GM19238 (cell line): Measurements from ENCODE around the gene MTHFSD.

Experiments
- DNase-seq: peaks from one replicate; pipeline ENCODE4 v3.0.0; 2011; ENCODE audit warnings: low spot score; ENCODE audit not compliant: insufficient read length

The MTHFSD gene

DNA sequence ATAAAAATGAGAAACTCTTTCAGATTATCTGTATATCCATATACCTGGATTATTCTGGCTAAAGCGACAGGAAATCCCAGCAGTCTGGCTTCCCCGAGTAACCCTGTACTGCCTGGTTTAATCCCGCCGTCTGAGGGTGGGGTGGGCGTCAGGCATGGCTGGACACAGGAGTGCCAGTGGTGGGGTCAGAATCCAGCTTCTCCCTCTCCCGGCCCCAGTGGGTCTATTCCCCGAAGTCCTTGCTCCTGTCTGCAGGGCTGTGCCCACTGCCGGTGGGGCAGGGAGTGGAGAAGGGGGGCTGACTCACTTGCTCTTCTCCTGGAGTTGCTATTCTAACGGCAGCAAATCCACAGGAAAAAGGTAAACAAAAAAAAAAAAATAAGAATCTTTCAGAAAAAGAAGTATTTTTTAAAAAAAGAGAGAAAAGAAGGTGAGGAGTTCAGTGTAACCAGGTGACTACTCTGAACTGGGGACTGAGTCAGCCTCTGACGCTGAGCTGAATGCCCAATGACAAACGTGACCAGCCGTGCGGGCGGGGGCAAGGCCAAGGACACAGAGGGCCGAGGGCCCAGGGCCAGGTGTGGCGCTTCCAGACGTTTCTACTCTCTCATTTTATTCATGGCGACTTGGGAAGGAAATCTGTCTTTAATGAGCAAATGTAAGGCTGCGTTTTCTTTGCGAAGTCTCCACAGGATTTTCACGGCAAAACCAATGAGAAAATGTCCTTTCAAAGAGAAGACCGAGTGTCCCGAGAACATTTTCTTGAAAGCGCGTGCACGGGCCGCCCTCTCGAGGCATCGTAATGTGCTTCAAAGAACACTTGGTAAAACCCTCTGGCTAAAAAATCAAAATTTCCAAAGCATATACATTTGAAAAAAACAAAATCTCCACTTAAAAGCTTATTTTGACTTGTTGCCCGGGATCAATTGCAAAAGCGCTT lies 24.5 kb downstream of the MTHFSD start:
- no peak for DNase-seq

DNA sequence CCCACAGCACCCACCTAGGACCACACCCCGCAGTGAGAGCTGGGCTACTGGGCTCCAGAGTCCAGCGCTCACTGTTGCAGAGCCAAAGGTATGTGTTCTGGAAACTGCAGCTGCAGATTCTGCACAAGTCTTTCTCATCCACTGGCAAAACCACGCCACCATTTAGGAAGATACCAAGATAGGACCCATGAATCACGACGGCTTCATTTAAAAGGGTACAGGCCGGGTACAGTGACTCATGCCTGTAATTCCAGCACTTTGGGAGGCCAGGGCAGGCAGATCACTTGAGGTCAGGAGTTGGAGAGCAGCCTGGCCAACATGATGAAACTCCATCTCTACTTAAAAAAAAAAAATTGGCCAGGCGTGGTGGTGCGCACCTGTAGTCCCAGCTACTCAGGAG lies 25.9 kb downstream of the MTHFSD start:
- no peak for DNase-seq

DNA sequence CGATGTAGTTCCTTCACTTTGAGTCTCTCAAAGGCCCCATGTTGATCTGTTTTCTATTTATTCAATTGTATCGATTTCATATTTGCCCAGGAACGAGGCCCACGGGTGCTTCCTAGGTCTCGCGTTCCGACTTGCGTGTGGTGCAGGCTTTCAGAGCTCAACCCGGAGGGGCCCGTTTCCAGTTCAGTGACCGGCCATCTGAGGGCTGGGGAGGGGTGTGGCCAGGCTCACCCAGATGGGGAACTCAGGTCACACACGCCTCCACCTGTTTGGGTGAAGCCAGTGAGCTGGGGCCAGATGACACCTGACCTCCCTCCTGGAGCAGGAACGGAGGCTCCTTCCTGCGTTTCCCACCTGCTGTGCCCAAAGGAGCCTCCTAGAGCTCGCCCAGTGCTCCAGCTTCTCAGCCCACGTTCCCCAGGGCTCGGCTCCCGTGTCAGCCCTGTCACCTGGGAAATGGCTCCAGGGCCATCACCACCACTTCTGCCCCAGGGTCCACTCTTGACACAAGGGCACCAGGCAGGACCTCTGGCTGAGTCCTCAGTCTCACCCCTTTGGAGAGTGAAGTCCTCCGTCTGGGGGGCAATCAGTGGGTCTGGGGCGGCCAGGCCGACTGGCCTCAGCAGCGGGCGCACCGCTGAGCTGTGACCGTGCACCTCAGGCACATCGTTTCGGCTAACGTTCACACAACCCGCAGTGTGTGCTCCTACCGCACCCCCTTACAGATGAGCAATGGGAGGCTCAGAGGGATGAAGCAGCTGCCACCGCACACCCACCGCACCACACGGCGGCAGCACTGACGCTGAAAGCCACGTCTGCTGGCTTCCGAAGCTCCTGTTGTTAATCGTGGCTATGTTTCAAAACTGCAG lies 26.7 kb downstream of the MTHFSD start:
- DNase-seq = no peak

DNA sequence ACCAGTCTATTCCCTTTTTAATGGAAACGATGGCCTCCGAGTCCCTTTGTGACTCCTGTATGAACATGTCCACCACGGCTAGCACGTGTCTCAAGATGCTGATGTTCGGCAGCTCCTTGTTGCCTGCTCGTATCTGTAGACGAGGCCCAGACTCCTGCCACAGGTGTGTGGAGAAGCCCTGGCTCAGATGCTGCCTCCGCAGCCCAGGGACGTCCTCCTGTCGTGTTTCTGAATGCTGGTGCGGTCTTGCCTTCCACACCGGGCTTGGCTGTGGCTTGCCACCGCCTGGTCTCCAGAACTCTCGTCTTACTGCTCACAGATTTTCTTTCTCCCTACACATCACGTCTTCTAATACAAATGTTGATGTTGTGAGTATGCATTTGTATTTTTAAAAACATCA lies 27.7 kb downstream of the MTHFSD start:
- no peak for DNase-seq

DNA sequence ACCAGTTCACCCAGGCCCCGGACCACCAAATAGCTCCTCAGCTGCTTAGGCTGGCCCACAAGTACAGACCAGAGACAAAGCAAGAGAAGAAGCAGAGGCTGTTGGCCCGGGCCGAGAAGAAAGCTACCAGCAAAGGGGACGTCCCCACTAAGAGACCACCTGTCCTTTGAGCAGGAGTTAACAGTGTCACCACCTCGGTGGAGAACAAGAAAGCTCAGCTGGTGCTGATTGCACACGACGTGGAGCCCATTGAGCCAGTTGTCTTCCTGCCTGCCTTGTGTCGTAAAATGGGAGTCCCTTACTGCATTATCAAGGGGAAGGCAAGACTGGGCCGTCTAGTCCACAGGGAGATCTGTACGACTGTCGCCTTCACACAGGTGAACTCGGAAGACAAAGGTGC lies 29.3 kb downstream of the MTHFSD start:
- DNase-seq = no peak

DNA sequence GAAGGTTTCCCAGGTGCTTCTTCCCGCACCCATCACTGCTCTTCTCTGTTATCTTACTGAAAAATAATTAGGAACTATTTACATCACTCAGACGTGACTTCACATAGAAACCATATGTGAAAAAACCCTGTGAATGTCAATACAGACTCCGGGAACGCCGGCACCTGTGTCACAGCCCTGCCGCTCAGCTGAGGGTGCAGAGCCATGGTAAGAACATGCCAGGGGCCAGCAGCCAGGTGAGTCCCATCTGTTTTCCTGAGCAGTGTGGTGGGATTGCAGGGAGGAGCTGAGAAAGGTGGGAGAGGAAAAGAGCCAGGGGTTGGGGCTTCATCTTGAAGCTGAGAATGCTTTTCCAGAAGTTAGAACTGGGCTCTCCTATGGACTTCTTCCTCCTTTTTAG lies 31.0 kb downstream of the MTHFSD start:
- no peak for DNase-seq

DNA sequence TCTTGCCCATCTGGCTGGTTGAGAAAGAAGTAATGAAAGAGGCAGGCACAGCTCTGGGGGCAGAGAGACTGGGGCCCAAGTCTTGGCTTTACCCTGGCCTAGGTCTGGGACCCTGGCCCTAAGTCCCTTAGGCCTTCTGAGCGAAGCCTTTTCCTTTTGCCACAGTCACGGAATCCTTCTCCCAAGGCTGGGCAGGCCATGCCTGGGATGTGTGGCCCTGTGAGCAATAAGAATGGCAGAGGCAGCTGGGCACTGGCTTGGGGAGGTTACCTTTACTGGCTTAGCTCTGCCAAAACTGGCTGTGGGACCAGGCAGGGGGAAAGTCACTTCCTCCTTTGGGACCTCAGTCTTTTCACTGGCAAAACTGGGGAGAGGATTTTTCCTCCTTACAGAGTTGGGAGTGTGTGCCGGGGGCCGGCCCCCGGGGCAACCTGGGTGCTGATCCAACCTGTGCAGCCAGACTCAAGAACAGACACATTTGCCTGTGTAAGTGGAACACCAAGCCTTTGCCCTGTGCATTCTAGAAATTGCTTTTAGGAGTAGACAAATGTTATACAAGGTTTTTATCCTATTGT lies 31.8 kb downstream of the MTHFSD start:
- no peak for DNase-seq

GRCh38 chr16:86522634-86523033 lies 32.4 kb downstream of the MTHFSD start:
- no peak for DNase-seq

DNA sequence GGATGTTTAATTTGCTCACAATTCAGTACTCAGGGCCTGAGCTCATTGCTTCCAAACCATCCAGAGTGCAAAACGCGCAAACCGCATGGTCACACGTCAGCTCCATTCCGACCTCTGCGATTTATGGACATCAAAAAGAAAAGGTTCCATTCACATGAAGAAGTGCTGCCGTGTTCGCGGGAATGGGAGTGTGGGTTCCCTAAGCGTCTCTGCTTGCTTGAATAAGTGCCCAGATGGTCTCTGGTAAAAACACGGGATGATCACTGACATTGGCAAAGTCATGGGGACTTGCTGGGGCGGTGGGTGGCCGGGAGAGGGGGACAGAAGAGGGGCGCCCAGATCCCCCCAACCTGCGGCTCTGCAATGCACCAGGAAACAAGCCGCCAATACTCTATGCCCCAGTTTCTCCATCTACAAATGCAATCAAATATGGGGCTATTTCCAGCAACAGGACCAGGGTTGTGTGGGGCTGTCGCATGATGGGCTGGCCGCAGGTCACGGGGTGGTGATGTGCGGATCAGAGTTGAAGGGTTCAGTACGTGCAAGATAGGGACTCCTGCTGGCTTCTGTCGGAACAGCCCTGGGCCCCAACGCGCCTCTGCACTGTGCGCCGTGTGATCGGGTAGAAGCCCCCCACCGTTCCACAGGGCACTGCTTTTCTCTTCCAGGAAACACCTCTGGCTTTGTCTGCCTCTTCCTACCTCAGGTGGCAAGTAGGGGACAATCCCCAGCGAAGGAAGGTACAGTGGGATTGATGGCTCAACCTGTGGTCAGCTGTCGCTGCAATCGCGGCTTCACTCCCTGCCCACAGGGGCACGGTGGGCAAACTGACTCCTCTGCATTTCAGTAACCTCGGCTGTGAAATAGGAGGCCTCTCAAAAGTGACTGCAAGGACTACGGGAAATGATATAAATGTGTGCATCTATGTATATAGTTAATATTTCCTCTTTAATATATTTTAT lies 33.5 kb downstream of the MTHFSD start:
- DNase-seq = no peak

- DNase-seq = no peak
Observed at GRCh38 chr16:86520317-86521210, 34.5 kb downstream of the MTHFSD start.

DNA sequence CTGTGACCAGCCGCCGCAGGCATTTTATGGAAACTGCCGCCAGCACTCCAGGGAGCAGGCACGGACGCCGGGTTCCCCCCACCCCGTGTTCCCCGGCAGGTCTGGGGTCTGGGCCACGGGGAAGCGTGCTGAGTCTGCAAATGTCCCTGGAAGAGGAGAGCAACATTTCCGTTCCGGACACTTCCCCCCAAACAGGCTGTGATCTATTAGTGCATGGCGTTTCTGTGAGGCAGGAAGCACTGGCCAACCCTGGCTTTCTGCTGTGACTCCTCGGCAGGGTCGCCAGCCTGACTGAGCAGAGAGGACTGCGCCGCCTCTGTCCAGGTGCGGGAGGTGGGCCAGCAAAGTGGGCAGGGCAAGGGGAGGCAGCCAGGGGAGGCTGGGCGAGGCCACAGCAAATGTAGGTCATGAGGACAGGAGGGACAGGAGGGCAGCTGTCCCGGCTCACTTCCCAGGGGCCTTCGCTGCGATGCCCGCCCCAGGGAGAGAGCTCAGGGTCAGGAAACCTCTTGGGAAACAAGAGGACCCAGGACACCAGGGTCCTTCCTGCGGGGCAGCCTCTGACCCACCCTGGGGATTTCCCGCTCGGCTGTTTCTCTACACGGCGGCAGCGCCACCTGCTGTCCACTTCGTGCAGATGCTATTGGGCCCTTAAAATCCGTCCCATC lies 35.3 kb downstream of the MTHFSD start:
- peak; percentile 64 for DNase-seq

DNA sequence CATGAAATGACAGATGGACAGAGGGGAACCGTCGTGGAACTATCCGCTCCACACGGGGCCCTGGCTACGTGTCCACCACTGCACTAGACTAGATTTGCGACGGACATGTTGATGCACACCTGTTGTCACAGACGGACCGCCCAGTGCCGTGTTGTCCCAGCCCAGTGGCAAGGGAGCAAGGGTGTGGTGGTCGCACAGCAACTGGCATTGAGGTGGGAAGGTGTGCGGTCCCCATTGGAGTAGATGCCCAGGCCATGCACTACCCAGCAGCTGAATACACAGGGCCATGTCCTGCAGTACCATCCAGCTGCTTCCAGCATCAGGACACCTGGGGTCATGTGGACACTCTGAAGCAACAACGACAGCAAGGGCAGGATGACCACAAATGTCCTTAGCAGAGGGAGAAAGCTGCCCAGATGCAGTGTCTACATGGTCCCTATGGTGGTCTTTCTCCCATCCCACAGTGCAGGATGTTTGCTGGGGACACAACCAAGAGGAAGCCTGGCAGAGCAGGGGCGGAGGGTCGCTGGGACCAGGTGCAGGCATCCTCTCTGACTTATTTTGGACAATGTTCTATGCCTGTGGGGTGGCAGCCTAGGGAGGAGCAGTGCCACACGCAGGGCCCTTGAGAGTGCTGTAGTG lies 35.9 kb downstream of the MTHFSD start:
- no peak for DNase-seq

DNA sequence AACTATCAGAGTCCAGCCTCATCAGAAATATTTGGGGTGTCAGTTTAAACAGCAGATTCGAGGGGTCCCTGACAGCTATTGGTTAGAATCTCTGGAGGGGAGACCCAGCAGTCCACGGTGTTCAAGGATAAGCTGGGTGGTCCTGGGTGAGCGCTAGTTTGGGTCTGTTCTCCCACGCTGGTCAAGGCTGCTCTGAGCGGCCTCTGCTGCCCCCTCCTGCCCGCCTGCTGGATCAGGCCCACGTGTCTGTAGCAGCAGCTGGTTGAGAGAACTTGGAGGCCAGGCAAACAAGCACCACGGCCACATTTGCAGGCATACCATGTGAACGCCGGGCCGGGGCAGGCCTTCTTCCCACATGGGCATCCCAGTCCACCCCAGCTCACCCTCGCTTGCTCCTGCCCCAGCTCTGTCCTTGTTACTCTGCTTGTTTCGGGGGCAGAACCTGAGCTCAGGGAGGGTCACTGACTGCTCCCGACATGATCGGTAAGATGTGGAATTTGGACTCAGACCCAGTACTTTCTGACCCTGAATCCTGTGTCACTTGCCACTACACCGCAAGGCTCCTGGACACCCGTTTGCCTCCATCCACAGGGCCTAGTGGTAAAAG lies 37.3 kb downstream of the MTHFSD start:
- peak; percentile 48 for DNase-seq

DNA sequence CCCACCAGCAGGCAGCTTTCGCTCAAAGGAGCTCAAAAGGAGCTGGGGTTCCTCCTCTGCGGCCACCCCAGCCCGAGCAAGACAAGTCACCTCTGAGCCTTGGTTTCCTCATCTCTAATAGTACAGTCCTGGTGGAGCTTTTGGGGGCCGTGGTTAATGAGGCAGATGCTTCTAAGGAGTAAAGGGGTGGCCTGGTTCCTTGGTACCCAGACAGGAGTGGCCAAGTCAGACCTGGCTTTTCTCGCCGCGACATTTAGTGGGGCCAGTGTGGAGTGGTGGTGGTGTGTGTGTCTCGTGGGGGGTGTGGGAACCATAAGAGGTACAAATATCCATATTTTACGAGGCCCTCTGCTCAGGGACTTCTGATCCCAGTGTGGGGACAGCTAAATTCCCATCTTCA lies 38.0 kb downstream of the MTHFSD start:
- DNase-seq = no peak

- no peak for DNase-seq
Observed at GRCh38 chr16:86516623-86517003, 38.4 kb downstream of the MTHFSD start.

DNA sequence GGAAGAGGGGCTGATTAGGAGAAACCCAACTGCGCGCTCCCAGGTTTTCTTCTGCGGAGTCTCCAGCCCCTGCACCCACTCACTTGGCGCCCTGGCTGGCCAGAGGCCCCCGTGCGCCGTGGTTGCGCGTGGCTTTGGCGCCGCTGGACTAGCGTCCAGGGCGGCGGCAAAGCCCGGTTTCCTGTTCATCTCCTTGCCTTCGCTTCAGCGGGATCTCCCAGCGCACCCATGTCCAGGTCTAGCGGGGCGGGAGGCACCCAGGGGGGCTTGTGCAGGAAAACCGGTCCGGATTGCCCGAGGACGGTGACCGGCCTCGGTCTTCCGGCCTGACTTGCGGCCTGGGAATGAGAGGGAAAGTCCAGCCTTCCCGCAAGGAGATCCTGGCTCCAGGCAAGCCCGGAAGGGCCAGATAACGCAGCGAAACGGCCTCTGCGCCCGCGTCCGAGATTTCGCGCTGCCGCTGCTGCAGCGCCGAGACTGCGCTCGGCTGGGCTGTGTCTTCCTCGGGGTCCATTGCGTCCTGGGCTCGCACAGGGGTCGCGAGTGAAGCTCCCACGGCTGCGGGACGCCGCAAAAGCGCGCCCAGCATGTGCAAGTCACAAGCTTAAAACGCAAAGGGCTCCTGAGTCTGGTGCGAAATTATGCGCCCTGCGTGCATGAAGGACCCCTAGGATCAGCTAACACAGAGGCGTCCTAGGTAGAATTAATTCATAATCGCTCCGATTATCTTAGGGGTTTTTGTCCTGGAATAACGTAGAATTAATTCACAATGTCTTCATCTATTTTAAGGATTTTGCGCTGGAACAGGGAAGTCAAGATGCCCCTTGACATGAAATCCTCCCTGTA lies 39.0 kb downstream of the MTHFSD start:
- no peak for DNase-seq

- DNase-seq = no peak
Observed at GRCh38 chr16:86515413-86515776, 39.6 kb downstream of the MTHFSD start.
